Measurements from ENCODE around the gene STK24. TPM values are rescaled to one million over a fixed set of nuclear protein-coding genes. Genes with fewer than 3 reads are reported as not detected.
A peak's percentile ranks its signal among the peaks of the same experiment; 100 is the strongest.

Gene STK24
- polyA plus RNA-seq, 3 donors from 2014 or later = 10.8 to 18.8 (median 15.8) TPM

GRCh38 chr13:98530217-98530616 is 46.7 kb downstream of the STK24 start:
- peak overlapping the region in 1 of 5 donors; percentile 7 for H3K4me3 Mint-ChIP-seq
- no peak overlapping the region for H3K27ac Mint-ChIP-seq
- no peak for DNase-seq

GRCh38 chr13:98529171-98529570 is 47.7 kb downstream of the STK24 start:
- no peak overlapping the region for H3K27ac Mint-ChIP-seq
- no peak for DNase-seq
- H3K36me3 Mint-ChIP-seq = no peaks in the 10 kb centered on the region
- H3K4me3 Mint-ChIP-seq = no peak overlapping the region
- H3K27me3 Mint-ChIP-seq (ENCODE audit: low read depth in 3 of 3) = no peaks in the 10 kb centered on the region
- H3K9me3 Mint-ChIP-seq = no peaks in the 10 kb centered on the region
- peaks cover 83% of the 10 kb centered on the region in 2 donors for H3K4me1 Mint-ChIP-seq

More at GRCh38 chr13:98530217-98530616, 46.7 kb downstream of the STK24 start:
- H3K9me3 Mint-ChIP-seq = no peaks in the 10 kb centered on the region
- H3K27me3 Mint-ChIP-seq (ENCODE audit: low read depth in 3 of 3) = no peaks in the 10 kb centered on the region
- H3K4me1 Mint-ChIP-seq = peaks cover 82 to 84% of the 10 kb centered on the region in 2 donors
- H3K36me3 Mint-ChIP-seq = no peaks in the 10 kb centered on the region

GRCh38 chr13:98528663-98529064 is 48.2 kb downstream of the STK24 start:
- Mint-ChIP-seq H3K4me3 (no peak overlapping the region), H3K27ac (no peak overlapping the region), H3K27me3 (ENCODE audit: low read depth in 3 of 3) (peaks cover 0 to 2% (median 2%) of the 10 kb centered on the region in 3 donors), H3K9me3 (no peaks in the 10 kb centered on the region), H3K4me1 (peaks cover 83% of the 10 kb centered on the region in 2 donors), H3K36me3 (no peaks in the 10 kb centered on the region)
- no peak for DNase-seq

GRCh38 chr13:98527526-98527925 is 49.4 kb downstream of the STK24 start:
- Mint-ChIP-seq H3K9me3 (no peaks in the 10 kb centered on the region), H3K36me3 (no peaks in the 10 kb centered on the region), H3K27me3 (ENCODE audit: low read depth in 3 of 3) (peaks cover 0 to 2% (median 2%) of the 10 kb centered on the region in 3 donors), H3K4me1 (peaks cover 86 to 87% of the 10 kb centered on the region in 2 donors), H3K27ac (no peak overlapping the region), H3K4me3 (no peak overlapping the region)
- no peak for DNase-seq

GRCh38 chr13:98526182-98526512 is 50.8 kb downstream of the STK24 start:
- peaks cover 85 to 88% of the 10 kb centered on the region in 2 donors for H3K4me1 Mint-ChIP-seq
- H3K27me3 Mint-ChIP-seq (ENCODE audit: low read depth in 3 of 3) = peaks cover 0 to 2% (median 2%) of the 10 kb centered on the region in 3 donors
- H3K36me3 Mint-ChIP-seq = no peaks in the 10 kb centered on the region
- peak overlapping the region in 1 of 6 donors; percentile 61 for H3K27ac Mint-ChIP-seq
- no peak for DNase-seq
- H3K4me3 Mint-ChIP-seq = no peak overlapping the region
- no peaks in the 10 kb centered on the region for H3K9me3 Mint-ChIP-seq

- Mint-ChIP-seq H3K27me3 (ENCODE audit: low read depth in 3 of 3) (peaks cover 0 to 2% (median 2%) of the 10 kb centered on the region in 3 donors), H3K4me1 (peaks cover 83 to 88% of the 10 kb centered on the region in 2 donors), H3K27ac (peak overlapping the region in 1 of 6 donors; percentile 61), H3K36me3 (no peaks in the 10 kb centered on the region), H3K9me3 (no peaks in the 10 kb centered on the region), H3K4me3 (no peak overlapping the region)
- no peak for DNase-seq
Observed at GRCh38 chr13:98525456-98526181, 51.3 kb downstream of the STK24 start.

GRCh38 chr13:98524793-98525192 is 52.1 kb downstream of the STK24 start:
- Mint-ChIP-seq H3K27me3 (ENCODE audit: low read depth in 3 of 3) (peaks cover 0 to 2% (median 2%) of the 10 kb centered on the region in 3 donors), H3K27ac (no peak overlapping the region), H3K9me3 (no peaks in the 10 kb centered on the region), H3K4me3 (no peak overlapping the region), H3K36me3 (no peaks in the 10 kb centered on the region), H3K4me1 (peaks cover 85 to 88% of the 10 kb centered on the region in 2 donors)
- no peak for DNase-seq

GRCh38 chr13:98524391-98524790 is 52.5 kb downstream of the STK24 start:
- H3K27me3 Mint-ChIP-seq (ENCODE audit: low read depth in 3 of 3) = peaks cover 0 to 2% (median 2%) of the 10 kb centered on the region in 3 donors
- no peaks in the 10 kb centered on the region for H3K36me3 Mint-ChIP-seq
- H3K4me3 Mint-ChIP-seq = no peak overlapping the region
- no peak overlapping the region for H3K27ac Mint-ChIP-seq
- H3K9me3 Mint-ChIP-seq = no peaks in the 10 kb centered on the region
- DNase-seq = no peak
- peaks cover 84 to 88% of the 10 kb centered on the region in 2 donors for H3K4me1 Mint-ChIP-seq

- no peak for DNase-seq
- peak overlapping the region in 1 of 5 donors; percentile 27 for H3K4me3 Mint-ChIP-seq
- H3K4me1 Mint-ChIP-seq = peaks cover 79 to 85% of the 10 kb centered on the region in 2 donors
Observed at GRCh38 chr13:98523455-98524102, 53.3 kb downstream of the STK24 start.

GRCh38 chr13:98522371-98522770 is 54.5 kb downstream of the STK24 start:
- H3K4me3 Mint-ChIP-seq = no peak overlapping the region
- peaks cover 0 to 9% (median 3%) of the 10 kb centered on the region in 3 donors for H3K36me3 Mint-ChIP-seq
- H3K4me1 Mint-ChIP-seq = peaks cover 80 to 91% of the 10 kb centered on the region in 2 donors
- H3K27me3 Mint-ChIP-seq (ENCODE audit: low read depth in 3 of 3) = peaks cover 0 to 5% (median 2%) of the 10 kb centered on the region in 3 donors
- no peak for DNase-seq
- peak overlapping the region in 1 of 6 donors; percentile 72 for H3K27ac Mint-ChIP-seq
- no peaks in the 10 kb centered on the region for H3K9me3 Mint-ChIP-seq

More at GRCh38 chr13:98523455-98524102, 53.3 kb downstream of the STK24 start:
- Mint-ChIP-seq H3K9me3 (no peaks in the 10 kb centered on the region), H3K27me3 (ENCODE audit: low read depth in 3 of 3) (peaks cover 0 to 5% (median 2%) of the 10 kb centered on the region in 3 donors), H3K27ac (no peak overlapping the region), H3K36me3 (no peaks in the 10 kb centered on the region)

GRCh38 chr13:98521461-98522247 is 55.3 kb downstream of the STK24 start:
- Mint-ChIP-seq H3K4me3 (no peak overlapping the region), H3K27me3 (ENCODE audit: low read depth in 3 of 3) (peaks cover 0 to 5% (median 2%) of the 10 kb centered on the region in 3 donors), H3K4me1 (peaks cover 75 to 88% of the 10 kb centered on the region in 2 donors), H3K27ac (peak overlapping the region in 2 of 6 donors; percentile 1 to 72), H3K36me3 (peaks cover 0 to 12% (median 3%) of the 10 kb centered on the region in 3 donors), H3K9me3 (no peaks in the 10 kb centered on the region)
- no peak for DNase-seq

- Mint-ChIP-seq H3K9me3 (no peaks in the 10 kb centered on the region), H3K27ac (no peak overlapping the region), H3K36me3 (peaks cover 0 to 16% (median 3%) of the 10 kb centered on the region in 3 donors), H3K4me3 (no peak overlapping the region), H3K4me1 (peaks cover 74 to 88% of the 10 kb centered on the region in 2 donors), H3K27me3 (ENCODE audit: low read depth in 3 of 3) (peaks cover 1 to 5% (median 2%) of the 10 kb centered on the region in 3 donors)
- DNase-seq = no peak
Observed at GRCh38 chr13:98520674-98521449, 56.0 kb downstream of the STK24 start.

GRCh38 chr13:98519976-98520375 is 56.9 kb downstream of the STK24 start:
- Mint-ChIP-seq H3K27ac (peak overlapping the region in 2 of 6 donors; percentile 20 to 78), H3K27me3 (ENCODE audit: low read depth in 3 of 3) (peaks cover 1 to 5% (median 2%) of the 10 kb centered on the region in 3 donors), H3K36me3 (peaks cover 0 to 21% (median 3%) of the 10 kb centered on the region in 3 donors), H3K4me1 (peaks cover 70 to 93% of the 10 kb centered on the region in 2 donors), H3K4me3 (no peak overlapping the region), H3K9me3 (no peaks in the 10 kb centered on the region)
- no peak for DNase-seq

All from immature natural killer cell (primary cell).